LNCAP (cell line): ENCODE results near the gene GALNT10.

Source experiments
- TF ChIP-seq, protein P1 (sequence below): fragments of 450-650 bp; IDR thresholded peaks from 2 replicates; pipeline ENCODE4 v1.5.1; 2017; ENCODE audit warnings: mild to moderate bottlenecking

The GALNT10 gene

DNA sequence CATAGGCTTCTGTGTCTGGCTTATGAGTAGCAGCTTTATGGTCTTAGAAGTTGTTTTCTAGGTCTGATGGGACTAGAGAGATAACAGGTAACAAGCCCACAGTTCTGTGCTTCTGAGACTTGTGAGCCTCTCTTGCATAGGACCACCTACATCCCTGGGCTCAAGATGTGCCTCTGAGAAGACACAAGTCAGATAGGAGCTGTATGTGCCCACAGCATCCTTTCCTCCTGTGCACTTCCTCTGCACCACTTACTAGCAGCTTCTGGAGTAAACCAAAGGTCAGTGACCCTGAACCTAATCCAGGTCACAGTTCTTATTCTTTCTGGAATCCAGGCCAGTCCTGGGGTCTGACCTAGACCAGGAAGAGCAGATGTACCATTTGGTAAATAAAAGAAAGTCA is 40.0 kb downstream of the GALNT10 start:
- TF ChIP-seq, protein P1, sequence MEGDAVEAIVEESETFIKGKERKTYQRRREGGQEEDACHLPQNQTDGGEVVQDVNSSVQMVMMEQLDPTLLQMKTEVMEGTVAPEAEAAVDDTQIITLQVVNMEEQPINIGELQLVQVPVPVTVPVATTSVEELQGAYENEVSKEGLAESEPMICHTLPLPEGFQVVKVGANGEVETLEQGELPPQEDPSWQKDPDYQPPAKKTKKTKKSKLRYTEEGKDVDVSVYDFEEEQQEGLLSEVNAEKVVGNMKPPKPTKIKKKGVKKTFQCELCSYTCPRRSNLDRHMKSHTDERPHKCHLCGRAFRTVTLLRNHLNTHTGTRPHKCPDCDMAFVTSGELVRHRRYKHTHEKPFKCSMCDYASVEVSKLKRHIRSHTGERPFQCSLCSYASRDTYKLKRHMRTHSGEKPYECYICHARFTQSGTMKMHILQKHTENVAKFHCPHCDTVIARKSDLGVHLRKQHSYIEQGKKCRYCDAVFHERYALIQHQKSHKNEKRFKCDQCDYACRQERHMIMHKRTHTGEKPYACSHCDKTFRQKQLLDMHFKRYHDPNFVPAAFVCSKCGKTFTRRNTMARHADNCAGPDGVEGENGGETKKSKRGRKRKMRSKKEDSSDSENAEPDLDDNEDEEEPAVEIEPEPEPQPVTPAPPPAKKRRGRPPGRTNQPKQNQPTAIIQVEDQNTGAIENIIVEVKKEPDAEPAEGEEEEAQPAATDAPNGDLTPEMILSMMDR = no peak

DNA sequence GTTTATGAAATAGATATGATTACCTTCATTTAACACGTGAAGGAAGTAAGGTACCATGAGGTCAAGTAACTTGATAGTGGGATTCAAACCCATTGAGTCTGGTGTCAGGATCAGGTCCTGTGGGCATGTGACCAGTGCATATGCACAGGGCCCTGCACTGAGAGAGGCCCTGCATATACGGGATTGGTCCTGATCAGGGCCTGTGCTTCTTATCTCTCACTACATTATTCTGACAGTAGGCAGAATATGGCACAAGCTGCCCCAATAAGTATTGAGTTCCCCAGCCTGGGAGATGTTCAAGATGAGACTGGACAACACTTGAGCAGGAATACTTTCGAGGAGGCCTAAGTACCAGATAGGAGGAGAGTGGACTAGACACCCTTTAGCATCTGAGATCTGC is 44.0 kb downstream of the GALNT10 start:
- TF ChIP-seq, protein P1 = no peak

DNA sequence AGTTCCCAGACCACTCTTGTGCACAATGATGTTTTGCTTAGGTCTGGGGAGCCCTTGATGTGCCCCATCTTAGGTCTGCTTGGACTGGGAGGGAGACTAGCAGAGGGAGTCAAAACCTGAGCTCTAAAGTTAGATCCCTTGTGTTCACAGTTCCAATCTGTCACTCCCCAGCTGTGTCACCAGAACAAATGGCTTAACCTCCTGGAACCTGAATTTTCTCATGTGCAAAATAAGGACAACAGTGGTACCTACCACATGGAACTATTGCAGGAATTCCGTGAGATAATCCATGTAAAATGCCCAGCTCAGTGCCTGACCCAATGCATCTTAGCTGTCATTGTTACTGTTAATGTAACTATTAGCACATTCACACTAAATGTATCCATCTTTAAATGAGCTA is 45.5 kb downstream of the GALNT10 start:
- TF ChIP-seq, protein P1 = no peak

DNA sequence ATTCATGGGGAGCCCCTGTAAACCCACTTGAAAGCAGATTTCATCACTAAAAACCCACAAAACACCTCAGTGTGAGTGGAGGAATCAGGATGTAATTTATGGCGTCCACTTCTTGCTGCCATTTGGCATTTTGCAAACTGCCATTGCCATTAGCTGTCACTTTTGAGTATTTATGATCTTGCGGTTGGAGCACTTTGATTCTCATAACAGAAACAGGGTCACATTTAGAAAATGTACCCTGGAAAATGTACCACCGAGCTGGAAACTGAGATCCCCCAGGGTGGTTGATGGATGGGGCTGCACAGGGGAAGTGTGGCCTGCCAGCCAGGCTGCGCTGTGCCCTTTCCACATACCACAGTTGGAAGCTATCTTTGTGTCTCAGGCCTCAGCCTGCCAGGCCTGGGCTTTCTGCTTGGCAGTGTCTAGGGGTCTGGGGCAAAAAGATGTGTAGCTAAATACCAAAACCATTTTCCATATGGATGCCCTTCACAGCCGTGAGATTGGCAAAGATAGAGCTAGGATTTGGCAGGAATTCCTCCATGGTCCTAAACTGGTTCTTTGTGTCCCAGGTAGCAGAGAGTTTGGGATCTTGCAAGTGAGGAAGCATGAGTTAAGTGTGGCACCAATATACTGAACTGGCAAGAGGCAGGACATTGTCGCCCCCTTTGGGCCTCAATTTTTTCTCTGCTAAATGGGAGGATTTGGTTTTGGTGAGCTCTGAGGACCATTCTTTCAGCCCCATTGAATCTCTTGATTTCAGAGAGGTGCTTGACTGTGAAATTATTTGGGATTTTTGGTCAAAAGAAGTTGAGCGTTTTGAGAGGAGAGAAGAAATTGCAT is 46.2 kb downstream of the GALNT10 start:
- TF ChIP-seq, protein P1 = no peak

DNA sequence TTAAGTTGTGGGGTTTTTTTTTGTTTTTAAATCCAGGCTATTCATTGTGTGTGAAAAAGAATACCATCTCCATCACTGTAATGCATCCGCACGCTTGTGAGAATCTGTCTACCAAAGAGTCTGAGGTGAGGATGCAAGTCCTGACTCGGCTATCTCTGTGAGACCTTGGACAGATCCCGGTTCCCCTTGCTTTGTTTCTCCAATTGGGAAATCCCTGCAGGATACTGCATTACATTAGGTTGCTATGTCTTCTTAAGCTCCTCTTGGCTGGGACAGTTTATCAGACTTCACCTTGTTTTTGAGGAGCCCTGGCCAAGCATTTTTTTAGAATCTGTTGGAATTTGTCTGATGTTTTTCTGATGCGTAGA is 46.8 kb downstream of the GALNT10 start:
- TF ChIP-seq, protein P1 = no peak

DNA sequence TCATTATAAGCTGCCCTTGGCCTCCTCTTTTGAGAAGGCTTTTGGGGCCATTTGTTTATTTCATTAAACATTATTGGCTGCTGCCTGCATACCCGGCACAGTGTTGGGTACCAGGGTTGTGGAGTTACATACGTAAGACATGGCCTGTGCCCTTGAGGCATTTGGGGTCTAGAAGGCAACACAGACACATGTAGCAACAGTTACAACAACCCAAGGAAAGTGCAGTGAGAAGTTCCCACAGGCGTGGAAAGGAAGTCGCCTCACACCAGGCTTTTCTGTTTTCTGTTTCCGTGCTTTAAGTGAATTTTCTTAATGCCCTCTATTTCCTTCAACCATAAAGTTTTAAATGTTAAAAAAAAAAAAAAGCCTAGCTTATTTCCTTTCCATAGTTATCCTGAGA is 47.4 kb downstream of the GALNT10 start:
- TF ChIP-seq, protein P1 = no peak

DNA sequence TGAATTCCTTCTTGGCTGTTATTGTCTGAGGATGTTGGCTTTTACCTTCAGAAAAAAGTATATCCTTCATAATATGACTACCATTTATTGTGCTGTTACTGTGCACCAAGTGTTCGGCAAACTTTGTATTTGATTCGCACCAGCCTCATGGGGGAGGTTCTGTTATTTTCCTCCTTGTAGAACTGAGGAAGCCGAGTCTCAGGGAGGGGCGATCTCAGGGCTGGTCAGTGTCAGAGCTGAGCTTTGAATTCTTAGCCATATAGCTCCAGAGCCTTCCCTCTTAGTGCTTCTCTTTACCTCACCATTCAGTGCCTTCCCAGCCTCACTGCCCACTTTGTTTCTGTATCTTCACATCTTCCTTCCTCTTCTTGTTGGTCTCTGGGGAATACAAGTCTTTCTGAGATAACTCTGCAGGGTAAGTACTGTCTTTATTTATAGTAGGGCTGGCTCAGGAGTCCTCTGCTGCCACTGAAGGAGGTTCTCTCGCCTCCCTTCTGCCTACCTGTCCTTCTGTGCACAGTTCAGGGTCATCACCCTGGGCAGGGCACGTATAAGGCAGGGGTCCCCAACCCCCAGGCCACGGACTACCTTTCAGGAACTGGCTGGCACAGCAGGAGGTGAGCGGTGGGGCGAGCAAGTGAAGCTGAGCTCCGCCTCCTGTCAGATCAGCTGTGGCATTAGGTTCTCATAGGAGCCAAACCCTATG is 48.4 kb downstream of the GALNT10 start:
- TF ChIP-seq, protein P1 = no peak
